Spleen (tissue), 11 donors: Measurements from ENCODE around the gene PRKCE. TPM values are rescaled to one million over a fixed set of nuclear protein-coding genes. Genes with fewer than 3 reads are reported as not detected.

Source experiments
- DNase-seq: peaks from one replicate; pipeline ENCODE4 v3.0.0-alpha.2; 2020
- H3K27ac ChIP-seq, 8 donors: fragments of 200-600 bp; sonication (generic) in 7 of 8; 1 replicate in 4 of 8; 2 replicates in 4 of 8; pipeline versions ENCODE4 v1.5.0 to v1.8.0; 2016 to 2021; ENCODE audit warnings: inconsistent platforms in 4 of 8, mild to moderate bottlenecking in 4 of 8, moderate library complexity in 1 of 8
- H3K27me3 ChIP-seq, 7 donors: fragments of 200-600 bp; sonication (generic) in 6 of 7; replicated peaks in 1 of 7; 1 replicate in 4 of 7; 2 replicates in 3 of 7; pipeline versions ENCODE4 v1.5.0 to v1.8.0; 2016 to 2021; ENCODE audit warnings: inconsistent platforms in 3 of 7, mild to moderate bottlenecking in 1 of 7
- H3K36me3 ChIP-seq, 6 donors: fragments of 200-600 bp; sonication (generic) in 5 of 6; 1 replicate in 4 of 6; 2 replicates in 2 of 6; pipeline versions ENCODE4 v1.5.0 to v1.8.0; 2016 to 2021; ENCODE audit warnings: inconsistent platforms in 2 of 6
- H3K4me1 ChIP-seq, 6 donors: fragments of 200-600 bp; sonication (generic) in 5 of 6; 1 replicate in 3 of 6; 2 replicates in 3 of 6; pipeline versions ENCODE4 v1.5.0 to v1.8.0; 2016 to 2021; ENCODE audit warnings: inconsistent platforms in 3 of 6
- H3K4me3 ChIP-seq, 8 donors: fragments of 200-600 bp; sonication (generic) in 7 of 8; 1 replicate in 4 of 8; 2 replicates in 4 of 8; pipeline versions ENCODE4 v1.5.0 to v1.8.0; 2016 to 2021; ENCODE audit warnings: inconsistent platforms in 4 of 8, mild to moderate bottlenecking in 4 of 8, moderate library complexity in 2 of 8
- H3K9me3 ChIP-seq, 8 donors: fragments of 200-600 bp; sonication (generic) in 7 of 8; 1 replicate in 4 of 8; 2 replicates in 4 of 8; pipeline versions ENCODE4 v1.5.0 to v1.8.0; 2016 to 2021; ENCODE audit warnings: inconsistent platforms in 4 of 8
- CTCF ChIP-seq, 11 experiments: fragments of 200-600 bp in 7 of 11; fragments of 450-650 bp in 4 of 11; sonication (generic) in 4 of 11; IDR thresholded peaks in 8 of 11; conservative IDR thresholded peaks in 3 of 11; 1 replicate in 7 of 11; 2 replicates in 4 of 11; pipeline versions ENCODE4 v1.4.0 to v1.8.0; 2016 to 2021; ENCODE audit warnings: antibody characterized with exemption in 11 of 11, inconsistent platforms in 4 of 11, mild to moderate bottlenecking in 1 of 11
- POLR2A ChIP-seq, 3 donors: fragments of 450-650 bp; IDR thresholded peaks; one replicate each; pipeline ENCODE4 v1.5.1; 2017; ENCODE audit warnings: antibody characterized with exemption in 3 of 3, mild to moderate bottlenecking in 1 of 3
- POLR2AphosphoS5 ChIP-seq, 3 donors: sonication (generic); formaldehyde crosslinking; IDR thresholded peaks; one replicate each; pipeline ENCODE4 v1.5.1; 2017; ENCODE audit warnings: antibody characterized with exemption in 3 of 3
- WGBS, 5 donors: extraction: QIAGEN DNeasy Blood & Tissue Kit in 3 of 5; methylation state at CpG; one replicate each; pipeline versions ENCODE4 v1.1.5 to v1.1.7; 2013 to 2018; 5-methylcytosine and 5-hydroxymethylcytosine counted together
- intact Hi-C: fragments of 100-400 bp; cut with DNase I; formaldehyde crosslinking; loops from one replicate; pipeline ENCODE4 v1.15.0; 2023; ENCODE audit warnings: low total_unique reads
- polyA plus RNA-seq, 3 donors: library from polyadenylated mRNA; stranded (reverse); fragments of 200-250 nt; gene quantifications; one replicate each; pipeline ENCODE4 v1.2.1, GENCODE V29; 2013
- total RNA-seq, 7 donors: library from RNA; depleted of rRNA in 3 of 7; stranded (reverse); fragments of >200 nt in 3 of 7; fragmentation: NEBNext Ultra II Directional in 4 of 7; extraction: Animal tissue kit (Norgen Biotek cat#: 25700) in 4 of 7; gene quantifications; one replicate each; pipeline versions ENCODE4 v1.1.0 to v1.2.1, GENCODE V29; 2016 to 2021
- donor health status: healthy with polysubstance abuse.
- donor health status: DM: no; HTN: no; CAD: no; lungs with moderate emphysema.
- donor health status: DM: no; HTN: no; CAD: no.
- donor health status: Bipolar disorder and iron deficiency.
- donor health status: healthy.
- donor health status: DM: no; HTN: no; CAD: no.
- donor health status: DM: yes; HTN: yes; CAD: no.

Gene PRKCE
- total and polyA plus RNA-seq, 10 donors = 2.5 to 43.6 (median 18.8) TPM

GRCh38 chr2:46163098-46163430 is 511.6 kb downstream of the PRKCE start:
- intact Hi-C loops = no loop called here
- Histone ChIP-seq H3K36me3 (peaks cover 0 to 63% (median 3%) of the 10 kb centered on the region in 6 donors), H3K4me3 (no peak overlapping the region), H3K9me3 (no peaks in the 10 kb centered on the region), H3K27me3 (no peaks in the 10 kb centered on the region), H3K4me1 (peaks cover 0 to 26% (median 12%) of the 10 kb centered on the region in 6 donors), H3K27ac (peak overlapping the region in 2 of 8 donors; percentile 10 to 27)
- no peak for TF ChIP-seq POLR2AphosphoS5 (IDR thresholded peaks at IDR 0.05)
- DNase-seq = no peak
- 43 to 95% (median 75%) methylated on average over 3 of the region's 3 CpGs for WGBS, 5 donors

GRCh38 chr2:46163804-46164528 is 512.5 kb downstream of the PRKCE start:
- TF ChIP-seq POLR2A (IDR thresholded peaks at IDR 0.05) = no peak
- no peak for TF ChIP-seq POLR2AphosphoS5 (IDR thresholded peaks at IDR 0.05)
- no peak for TF ChIP-seq CTCF (IDR thresholded peaks at IDR 0.05 in 8 of 11, conservative IDR thresholded peaks at IDR 0.05 in 3 of 11)
- no peak overlapping the region for H3K4me3 ChIP-seq
- peaks cover 0 to 64% (median 3%) of the 10 kb centered on the region in 6 donors for H3K36me3 ChIP-seq
- intact Hi-C loops = no loop called here
- WGBS, 5 donors = 75 to 93% (median 84%) methylated on average over 8 of the region's 8 CpGs
- H3K27me3 ChIP-seq = no peaks in the 10 kb centered on the region
- H3K27ac ChIP-seq = peak overlapping the region in 6 of 8 donors; percentile 12 to 70 (median 60)
- no peaks in the 10 kb centered on the region for H3K9me3 ChIP-seq
- DNase-seq = no peak
- H3K4me1 ChIP-seq = peaks cover 0 to 23% (median 12%) of the 10 kb centered on the region in 6 donors

GRCh38 chr2:46164529-46165301 is 513.2 kb downstream of the PRKCE start:
- no peaks in the 10 kb centered on the region for H3K9me3 ChIP-seq
- H3K27ac ChIP-seq = peak overlapping the region in 7 of 8 donors; percentile 0 to 70 (median 58)
- 65 to 73% (median 67%) methylated on average over 10 of the region's 10 CpGs for WGBS, 5 donors

GRCh38 chr2:46165916-46166315 is 514.4 kb downstream of the PRKCE start:
- H3K4me1 ChIP-seq = peaks cover 0 to 23% (median 12%) of the 10 kb centered on the region in 6 donors
- WGBS, 5 donors = 94 to 96% (median 95%) methylated on average over 6 to 9 of the region's 9 CpGs
- no peaks in the 10 kb centered on the region for H3K9me3 ChIP-seq
- intact Hi-C loops = no loop called here
- no peak for DNase-seq
- no peak overlapping the region for H3K4me3 ChIP-seq
- no peaks in the 10 kb centered on the region for H3K27me3 ChIP-seq
- H3K36me3 ChIP-seq = peaks cover 0 to 45% (median 0%) of the 10 kb centered on the region in 6 donors
- no peak overlapping the region for H3K27ac ChIP-seq
- no peak for TF ChIP-seq CTCF (IDR thresholded peaks at IDR 0.05 in 8 of 11, conservative IDR thresholded peaks at IDR 0.05 in 3 of 11)
- no peak for TF ChIP-seq POLR2AphosphoS5 (IDR thresholded peaks at IDR 0.05)
- TF ChIP-seq POLR2A (IDR thresholded peaks at IDR 0.05) = no peak

More at GRCh38 chr2:46164529-46165301, 513.2 kb downstream of the PRKCE start:
- no peak overlapping the region for H3K4me3 ChIP-seq
- H3K27me3 ChIP-seq = no peaks in the 10 kb centered on the region
- no peak for DNase-seq
- TF ChIP-seq POLR2A (IDR thresholded peaks at IDR 0.05) (no peak), POLR2AphosphoS5 (IDR thresholded peaks at IDR 0.05) (peak in 1 of 3 donors; percentile 64)
- H3K4me1 ChIP-seq = peaks cover 0 to 23% (median 12%) of the 10 kb centered on the region in 6 donors
- H3K36me3 ChIP-seq = peaks cover 0 to 57% (median under 1%) of the 10 kb centered on the region in 6 donors
- intact Hi-C loops = no loop called here

GRCh38 chr2:46167406-46167805 is 515.9 kb downstream of the PRKCE start:
- intact Hi-C loops = no loop called here
- H3K4me1 ChIP-seq = peaks cover 0 to 23% (median 12%) of the 10 kb centered on the region in 6 donors
- H3K27ac ChIP-seq = no peak overlapping the region
- H3K36me3 ChIP-seq = peaks cover 0 to 45% (median 0%) of the 10 kb centered on the region in 6 donors
- no peak for TF ChIP-seq POLR2A (IDR thresholded peaks at IDR 0.05)
- TF ChIP-seq POLR2AphosphoS5 (IDR thresholded peaks at IDR 0.05) = no peak
- no peak for TF ChIP-seq CTCF (IDR thresholded peaks at IDR 0.05 in 8 of 11, conservative IDR thresholded peaks at IDR 0.05 in 3 of 11)
- no peaks in the 10 kb centered on the region for H3K9me3 ChIP-seq
- H3K27me3 ChIP-seq = no peaks in the 10 kb centered on the region
- no peak overlapping the region for H3K4me3 ChIP-seq
- no peak for DNase-seq
- 96 to 99% (median 97%) methylated on average over 9 of the region's 9 CpGs for WGBS, 5 donors
